H1 (cell line): ENCODE data around the gene ABI3BP. TPM values are rescaled to one million over a fixed set of nuclear protein-coding genes. Genes with fewer than 3 reads are reported as not detected.

Experiments used
- CTCF ChIA-PET: fragments of 300-600 bp; sonication (Branson Sonifier 250); formaldehyde crosslinking; loops from one replicate; lab custom pipeline; 2021; ENCODE audit not compliant: partially characterized antibody; lab: Charles Lee
- POLR2A ChIA-PET: fragments of 300-600 bp; sonication (Branson Sonifier 250); formaldehyde crosslinking; loops from one replicate; lab custom pipeline; 2021; ENCODE audit warnings: inconsistent platforms; ENCODE audit not compliant: partially characterized antibody; lab: Charles Lee
- DNase-seq, 2 experiments: peaks; one replicate each; pipeline versions ENCODE4 v3.0.0 to v3.0.0-alpha.2; 2010 to 2022; ENCODE audit warnings: low spot score in 2 of 2, low read depth in 1 of 2, mixed read lengths in 1 of 2
- FAIRE-seq: peaks from 2 replicates; lab custom pipeline; 2011; peaks lifted over from hg19 to GRCh38; lab: Jason Lieb, UNC
- H2AFZ ChIP-seq: 2 replicates; pipeline ENCODE4 v1.8.1; 2012; ENCODE audit warnings: low read length, inconsistent platforms
- H2AK5ac ChIP-seq: 2 replicates; pipeline ENCODE4 v1.6.1; 2013; ENCODE audit warnings: low read depth, low read length
- H2BK120ac ChIP-seq: replicated peaks from 2 replicates; pipeline ENCODE3; 2013; ENCODE audit warnings: low read depth, low read length, inconsistent platforms
- H2BK12ac ChIP-seq: 2 replicates; pipeline ENCODE4 v1.6.1; 2013; ENCODE audit warnings: low read depth, low read length
- H2BK15ac ChIP-seq: 2 replicates; pipeline ENCODE4 v1.6.1; 2013; ENCODE audit warnings: low read length
- H2BK20ac ChIP-seq: 2 replicates; pipeline ENCODE4 v1.6.1; 2013; ENCODE audit warnings: low read length
- H2BK5ac ChIP-seq: 2 replicates; pipeline ENCODE4 v1.6.1; 2013; ENCODE audit warnings: low read depth, low read length
- H3K14ac ChIP-seq: 2 replicates; pipeline ENCODE4 v1.6.1; 2013; ENCODE audit warnings: inconsistent platforms; ENCODE audit not compliant: insufficient read length
- H3K18ac ChIP-seq: 2 replicates; pipeline ENCODE4 v1.6.1; 2013; ENCODE audit warnings: low read length; ENCODE audit errors: extremely low read depth
- H3K23ac ChIP-seq: 2 replicates; pipeline ENCODE4 v1.6.1; 2013; ENCODE audit warnings: inconsistent platforms; ENCODE audit not compliant: insufficient read length
- H3K23me2 ChIP-seq: 2 replicates; pipeline ENCODE4 v1.6.1; 2013; ENCODE audit warnings: low read depth, low read length
- H3K27ac ChIP-seq: 2 replicates; pipeline ENCODE4 v1.6.1; 2011; ENCODE audit warnings: low read depth, low read length, inconsistent platforms
- H3K27me3 ChIP-seq, 4 experiments: replicated peaks in 1 of 4; 1 replicate in 1 of 4; 2 replicates in 3 of 4; pipeline versions ENCODE4 v1.6.1 to v1.8.1; 2011 to 2013; ENCODE audit warnings: low read length in 3 of 4, mild to moderate bottlenecking in 3 of 4, inconsistent platforms in 2 of 4, mixed read lengths in 2 of 4, moderate library complexity in 1 of 4; ENCODE audit not compliant: control insufficient read depth in 3 of 4, insufficient read depth in 3 of 4; ENCODE audit errors: extremely low read depth in 1 of 4
- H3K36me3 ChIP-seq, 4 experiments: 2 replicates each; pipeline versions ENCODE4 v1.6.1 to v1.8.1; 2011 to 2013; ENCODE audit warnings: mild to moderate bottlenecking in 4 of 4, low read length in 3 of 4, moderate library complexity in 2 of 4, control low read depth in 1 of 4, inconsistent platforms in 1 of 4; ENCODE audit not compliant: insufficient read depth in 4 of 4, control insufficient read depth in 2 of 4
- H3K4ac ChIP-seq: replicated peaks from 2 replicates; pipeline ENCODE3; 2013; ENCODE audit warnings: low read length, low read depth, mixed read lengths, inconsistent platforms; ENCODE audit not compliant: insufficient read length
- H3K4me1 ChIP-seq, 4 experiments: replicated peaks in 1 of 4; 1 replicate in 1 of 4; 2 replicates in 3 of 4; pipeline versions ENCODE4 v1.6.1 to v1.8.1; 2011 to 2013; ENCODE audit warnings: low read length in 3 of 4, inconsistent platforms in 2 of 4, mixed read lengths in 1 of 4; ENCODE audit not compliant: insufficient read depth in 4 of 4, control insufficient read depth in 3 of 4
- H3K4me2 ChIP-seq, 2 experiments: 2 replicates each; pipeline versions ENCODE4 v1.6.1 to v1.8.1; 2011 to 2013; ENCODE audit warnings: low read depth in 2 of 2, low read length in 2 of 2, control low read depth in 1 of 2, inconsistent platforms in 1 of 2, mild to moderate bottlenecking in 1 of 2; ENCODE audit not compliant: insufficient read depth in 1 of 2
- H3K4me3 ChIP-seq, 4 experiments: fragments of 200-600, 300-600 bp in 1 of 4; sonication (generic), shearing (Covaris generic), sonication (Bioruptor Twin) in 1 of 4; 2 replicates each; pipeline versions ENCODE4 v1.5.1 to v1.8.1; 2011 to 2016; ENCODE audit warnings: low read length in 4 of 4, low read depth in 3 of 4, control low read depth in 2 of 4, inconsistent platforms in 2 of 4, mild to moderate bottlenecking in 2 of 4, mixed read lengths in 1 of 4, moderate library complexity in 1 of 4; ENCODE audit not compliant: insufficient read depth in 2 of 4; ENCODE audit errors: extremely low read depth in 1 of 4
- H3K56ac ChIP-seq: replicated peaks from 2 replicates; pipeline ENCODE3; 2013; ENCODE audit warnings: low read depth, mild to moderate bottlenecking, mixed read lengths, low read length, inconsistent platforms; ENCODE audit not compliant: insufficient read length
- H3K79me1 ChIP-seq: 2 replicates; pipeline ENCODE4 v1.6.1; 2013; ENCODE audit warnings: low read depth, low read length, control low read depth
- H3K79me2 ChIP-seq, 2 experiments: 2 replicates each; pipeline versions ENCODE4 v1.6.1 to v1.8.1; 2012 to 2013; ENCODE audit warnings: low read length in 2 of 2, mild to moderate bottlenecking in 2 of 2, inconsistent platforms in 1 of 2; ENCODE audit not compliant: insufficient read depth in 2 of 2, control insufficient read depth in 1 of 2
- H3K9ac ChIP-seq, 4 experiments: replicated peaks in 1 of 4; 1 replicate in 1 of 4; 2 replicates in 3 of 4; pipeline versions ENCODE4 v1.6.1 to v1.8.1; 2011 to 2013; ENCODE audit warnings: low read depth in 3 of 4, low read length in 3 of 4, control low read depth in 2 of 4, mild to moderate bottlenecking in 2 of 4, moderate library complexity in 2 of 4, inconsistent platforms in 1 of 4; ENCODE audit errors: extremely low read depth in 1 of 4
- H3K9me3 ChIP-seq, 2 experiments: 2 replicates each; pipeline versions ENCODE4 v1.6.1 to v1.8.1; 2012 to 2013; ENCODE audit warnings: mild to moderate bottlenecking in 2 of 2, moderate library complexity in 2 of 2, control low read depth in 1 of 2, inconsistent platforms in 1 of 2, low read depth in 1 of 2, low read length in 1 of 2, mixed read lengths in 1 of 2; ENCODE audit not compliant: insufficient read depth in 2 of 2
- H4K20me1 ChIP-seq, 2 experiments: replicated peaks in 1 of 2; 2 replicates each; pipeline versions ENCODE3 to v1.8.1; 2011 to 2013; ENCODE audit warnings: inconsistent platforms in 2 of 2, low read length in 2 of 2, mild to moderate bottlenecking in 1 of 2; ENCODE audit not compliant: insufficient read depth in 2 of 2, control insufficient read depth in 1 of 2
- H4K5ac ChIP-seq: 2 replicates; pipeline ENCODE4 v1.6.1; 2013; ENCODE audit warnings: low read length, low read depth, mixed read lengths, inconsistent platforms; ENCODE audit not compliant: insufficient read length
- H4K8ac ChIP-seq: 2 replicates; pipeline ENCODE4 v1.8.0; 2013; ENCODE audit warnings: mild to moderate bottlenecking, moderate library complexity, low read length, inconsistent platforms; ENCODE audit not compliant: insufficient read depth; ENCODE audit errors: extremely low read depth
- H4K91ac ChIP-seq: replicated peaks from 2 replicates; pipeline ENCODE3; 2013; ENCODE audit warnings: low read length, mixed read lengths, inconsistent platforms; ENCODE audit not compliant: insufficient read length
- BACH1 ChIP-seq: IDR thresholded peaks from 2 replicates; pipeline ENCODE4 v1.6.1; 2012; ENCODE audit warnings: low read length, improper control_type of control experiment
- BCL11A ChIP-seq, 2 experiments: IDR thresholded peaks; one replicate each; pipeline ENCODE4 v1.6.1; 2011; ENCODE audit warnings: low read depth in 2 of 2, low read length in 2 of 2, mild to moderate bottlenecking in 2 of 2
- CBX8 ChIP-seq: fragments of 300-800, 300-1000 bp; sonication (generic); IDR thresholded peaks from 2 replicates; pipeline ENCODE4 v1.7.1; 2016; ENCODE audit warnings: low read depth, low read length, borderline replicate concordance
- CHD1 ChIP-seq: IDR thresholded peaks from 2 replicates; pipeline ENCODE4 v1.6.1; 2012; ENCODE audit warnings: low read depth, low read length, improper control_type of control experiment
- CTBP2 ChIP-seq: IDR thresholded peaks from 2 replicates; pipeline ENCODE4 v1.7.0; 2011; ENCODE audit warnings: borderline replicate concordance, mild to moderate bottlenecking, moderate library complexity, mixed read lengths, low read length; ENCODE audit not compliant: insufficient read depth, insufficient read length
- HDAC6 ChIP-seq: IDR thresholded peaks from one replicate; pipeline ENCODE4 v1.7.1; 2012; ENCODE audit warnings: low read depth, mild to moderate bottlenecking, inconsistent platforms, low read length, moderate library complexity
- KDM4A ChIP-seq: IDR thresholded peaks from one replicate; pipeline ENCODE4 v1.7.1; 2012; ENCODE audit warnings: low read depth, mild to moderate bottlenecking, moderate library complexity, low read length, inconsistent platforms; ENCODE audit not compliant: severe bottlenecking
- KDM5A ChIP-seq: fragments of 200-600 bp; IDR thresholded peaks from 2 replicates; pipeline ENCODE4 v1.7.1; 2012; ENCODE audit warnings: mild to moderate bottlenecking, low read length, inconsistent platforms, mixed read lengths
- POLR2A ChIP-seq, 2 experiments: IDR thresholded peaks; 1 replicate in 1 of 2; 2 replicates in 1 of 2; pipeline ENCODE4 v1.6.1; 2011; ENCODE audit warnings: low read depth in 2 of 2, low read length in 2 of 2, mild to moderate bottlenecking in 2 of 2; ENCODE audit errors: control extremely low read depth in 1 of 2
- RBBP5 ChIP-seq: IDR thresholded peaks from 2 replicates; pipeline ENCODE4 v1.7.1; 2012; ENCODE audit warnings: low read depth, mild to moderate bottlenecking, inconsistent platforms, low read length, moderate library complexity, borderline replicate concordance
- SIN3A ChIP-seq, 2 experiments: IDR thresholded peaks in 1 of 2; conservative IDR thresholded peaks in 1 of 2; 2 replicates each; pipeline ENCODE4 v1.6.1; 2011 to 2012; ENCODE audit warnings: low read length in 2 of 2, improper control_type of control experiment in 1 of 2, low read depth in 1 of 2, mild to moderate bottlenecking in 1 of 2
- SRF ChIP-seq: IDR thresholded peaks from 2 replicates; pipeline ENCODE4 v1.6.1; 2011; ENCODE audit warnings: mild to moderate bottlenecking, low read depth, low read length, moderate library complexity
- SUZ12 ChIP-seq: fragments of 200-600 bp; sonication (generic); IDR thresholded peaks from 2 replicates; pipeline ENCODE4 v1.6.1; 2012; ENCODE audit warnings: mild to moderate bottlenecking, inconsistent platforms, low read length, moderate library complexity, mixed read lengths
- TAF1 ChIP-seq: IDR thresholded peaks from 2 replicates; pipeline ENCODE4 v1.6.1; 2011; ENCODE audit warnings: mild to moderate bottlenecking, low read depth, low read length
- ZNF274 ChIP-seq: IDR thresholded peaks from 2 replicates; pipeline ENCODE4 v1.7.0; 2012; ENCODE audit warnings: low read length, borderline replicate concordance; ENCODE audit errors: extremely low read depth
- whole genome bisulfite sequencing, 2 experiments: shearing (Covaris generic) in 1 of 2; methylation state at CpG; one replicate each; pipeline versions ENCODE4 v1.1.6 to v1.1.7; 2013 to 2015; ENCODE audit warnings: low lambda C conversion rate in 2 of 2, mixed read lengths in 2 of 2, inconsistent platforms in 1 of 2, low coverage in 1 of 2, missing lambda C conversion rate in 1 of 2; ENCODE audit not compliant: insufficient replicate concordance in 2 of 2, insufficient coverage in 1 of 2, insufficient read length in 1 of 2; ENCODE audit errors: extremely low coverage in 1 of 2, missing lambda C conversion rate in 1 of 2; 5-methylcytosine and 5-hydroxymethylcytosine counted together
- polyA plus RNA-seq, 7 experiments: library from polyadenylated mRNA; depleted of rRNA in 3 of 7; stranded (reverse) in 5 of 7; unstranded in 2 of 7; fragments of >200 nt in 5 of 7; fragments of 200-250 nt in 2 of 7; gene quantifications; 1 replicate in 5 of 7; 2 replicates in 1 of 7; 4 replicates in 1 of 7; pipeline versions ENCODE4 v1.2.1 to v1.2.3, GENCODE V29; 2011 to 2013; ENCODE audit warnings: missing spikeins in 2 of 7, mixed read lengths in 2 of 7
- total RNA-seq: library from RNA; stranded (reverse); fragmentation: NEBNext Ultra II Directional; extraction: Animal tissue kit (Norgen Biotek cat#: 25700); gene quantifications from 2 replicates; pipeline ENCODE4 v1.2.1, GENCODE V29; 2021

The ABI3BP gene
- total and polyA plus RNA-seq, 2 of the 8 experiments (the other 6 are each of a cell fraction or from before 2014, with no cell fraction given), result 0.08 to 0.32 TPM

DNA sequence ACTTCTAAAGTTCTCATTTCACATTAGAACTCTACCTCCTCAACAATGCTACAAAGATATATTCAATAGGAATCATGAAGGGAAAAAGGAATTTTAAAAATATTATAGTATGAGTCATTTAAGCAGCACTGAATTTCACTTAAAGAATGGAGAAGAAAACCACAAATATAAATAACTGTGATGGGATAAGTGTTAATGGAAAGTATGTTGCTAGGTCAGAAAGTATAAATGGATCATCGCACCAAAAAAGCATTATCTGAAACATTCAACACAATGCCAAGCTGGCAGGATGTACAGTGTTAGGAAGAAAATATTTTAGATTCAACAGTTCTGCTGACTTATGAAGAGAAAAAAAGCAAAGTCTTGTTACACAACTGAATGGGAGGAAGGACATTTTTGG lies 182.6 kb downstream of the ABI3BP start:
- Histone ChIP-seq H2AFZ (no peak overlapping the region), H4K20me1 (no peaks in the 10 kb centered on the region), H2BK12ac (no peak overlapping the region), H3K9me3 (no peaks in the 10 kb centered on the region), H3K23ac (no peak overlapping the region), H4K8ac (no peak overlapping the region), H3K27ac (no peak overlapping the region), H3K27me3 (no peaks in the 10 kb centered on the region), H3K79me2 (no peaks in the 10 kb centered on the region), H3K4me3 (no peak overlapping the region), H3K23me2 (no peaks in the 10 kb centered on the region), H3K9ac (no peak overlapping the region), H3K36me3 (no peaks in the 10 kb centered on the region), H2BK15ac (no peak overlapping the region), H3K4me1 (no peaks in the 10 kb centered on the region), H4K91ac (no peak overlapping the region), H3K18ac (no peak overlapping the region), H2BK20ac (no peak overlapping the region), H3K56ac (no peak overlapping the region), H3K4me2 (no peak overlapping the region), H2AK5ac (no peak overlapping the region), H3K14ac (no peak overlapping the region), H4K5ac (no peak overlapping the region), H2BK120ac (no peak overlapping the region), H3K79me1 (no peaks in the 10 kb centered on the region), H3K4ac (no peak overlapping the region), H2BK5ac (no peak overlapping the region)
- ChIA-PET POLR2A (no interaction called here), CTCF (interaction anchor here (1.3 to 1.7 kb wide), 2 partner anchors 9 to 11 kb away, joined by 3 to 8 read pairs; no protein-coding TSS in a partner anchor)
- no peak for FAIRE-seq
- 95% methylated on average over 1 of the region's 1 CpG; no CpG with 5 or more reads in 1 of the 2 experiments for WGBS, 2 experiments
- DNase-seq, result no peak
- TF ChIP-seq TAF1 (no peak), BCL11A (IDR thresholded peaks at IDR 0.05; ENCODE audit: low read depth in 2 of 2, low read length in 2 of 2) (no peak), BACH1 (no peak), ZNF274 (no peak), CHD1 (no peak), SUZ12 (no peak), KDM5A (no peak), SIN3A (conservative IDR thresholded peaks at IDR 0.05 in 1 of 2, IDR thresholded peaks at IDR 0.05 in 1 of 2; ENCODE audit: low read depth in 1 of 2, low read length in 2 of 2) (no peak), SRF (no peak), HDAC6 (no peak), CTBP2 (no peak), POLR2A (IDR thresholded peaks at IDR 0.05; ENCODE audit: control extremely low read depth in 1 of 2, low read depth in 2 of 2, low read length in 2 of 2) (no peak), KDM4A (no peak), RBBP5 (no peak), CBX8 (no peak)
